WTC11 (cell line): ENCODE results near the gene PREX1.

ENCODE experiments used
- CTCF ChIP-seq: fragments of 200-600 bp; IDR thresholded peaks from 2 replicates; pipeline ENCODE4 v1.8.0; 2022; ENCODE audit warnings: antibody characterized with exemption
- MAX ChIP-seq: sonication (generic); formaldehyde crosslinking; IDR thresholded peaks from 2 replicates; pipeline ENCODE4 v1.8.0; 2022; ENCODE audit warnings: mild to moderate bottlenecking, missing genetic modification reagents
- MYBL2 ChIP-seq: sonication (generic); formaldehyde crosslinking; IDR thresholded peaks from 2 replicates; pipeline ENCODE4 v1.8.1; 2023; ENCODE audit warnings: mild to moderate bottlenecking, moderate library complexity, missing genetic modification reagents
- NR3C1 ChIP-seq: sonication (generic); formaldehyde crosslinking; conservative IDR thresholded peaks from 2 replicates; pipeline ENCODE4 v1.8.1; 2023; ENCODE audit warnings: low read depth, mild to moderate bottlenecking, missing genetic modification reagents
- SMAD4 ChIP-seq: sonication (generic); formaldehyde crosslinking; IDR thresholded peaks from 2 replicates; pipeline ENCODE4 v1.8.0; 2022; ENCODE audit warnings: mild to moderate bottlenecking, missing genetic modification reagents
- ZNF263 ChIP-seq: sonication (generic); formaldehyde crosslinking; IDR thresholded peaks from 2 replicates; pipeline ENCODE4 v1.8.1; 2022; ENCODE audit warnings: low read depth, mild to moderate bottlenecking, moderate library complexity, missing genetic modification reagents
- ZNF317 ChIP-seq: sonication (generic); formaldehyde crosslinking; IDR thresholded peaks from 2 replicates; pipeline ENCODE4 v1.8.1; 2023; ENCODE audit warnings: low read depth, mild to moderate bottlenecking, moderate library complexity, missing genetic modification reagents, borderline replicate concordance
- ZNF671 ChIP-seq: fragments of 250-450 bp; sonication (Bioruptor Pico); IDR thresholded peaks from 2 replicates; pipeline ENCODE4 v1.8.0; 2021; ENCODE audit warnings: mild to moderate bottlenecking

GRCh38 chr20:48787861-48788375 lies 39.9 kb downstream of the PREX1 start:
- no peak for TF ChIP-seq MAX (CRISPR knock-in tag)
- TF ChIP-seq CTCF = no peak
- TF ChIP-seq ZNF263 (CRISPR knock-in tag) = no peak
- no peak for TF ChIP-seq ZNF671
- TF ChIP-seq MYBL2 = no peak
- no peak for TF ChIP-seq ZNF317 (CRISPR knock-in tag)
- TF ChIP-seq SMAD4 (CRISPR knock-in tag) = no peak
- TF ChIP-seq NR3C1 (CRISPR knock-in tag) = no peak
